GM12872 (cell line): ENCODE measurements around the gene ALOX12B.
A peak's percentile ranks its signal among the peaks of the same experiment; 100 is the strongest.

Experiments
- CTCF ChIP-seq: IDR thresholded peaks from 3 replicates; pipeline ENCODE4 v1.5.1; 2011; ENCODE audit warnings: low read depth, mild to moderate bottlenecking, low read length, moderate library complexity; ENCODE audit not compliant: insufficient read depth

The ALOX12B gene

GRCh38 chr17:8041249-8041928, 46.1 kb downstream of the ALOX12B start:
- TF ChIP-seq CTCF = peak; percentile 72

GRCh38 chr17:8039611-8040168, 47.8 kb downstream of the ALOX12B start:
- no peak for TF ChIP-seq CTCF

GRCh38 chr17:8038954-8039610, 48.4 kb downstream of the ALOX12B start, which contains the start of gene ALOX15B:
TSS of gene ALOX15B (plus strand) at chr17:8039059. CDS start at chr17:8039156, 97 bp downstream.
- TF ChIP-seq CTCF = no peak

- no peak for TF ChIP-seq CTCF
Observed at GRCh38 chr17:8032442-8032841, 55.1 kb downstream of the ALOX12B start.

- TF ChIP-seq CTCF = no peak
Observed at GRCh38 chr17:8031950-8032349, 55.6 kb downstream of the ALOX12B start.

- no peak for TF ChIP-seq CTCF
Observed at GRCh38 chr17:8031261-8031661, 56.3 kb downstream of the ALOX12B start.

- no peak for TF ChIP-seq CTCF
Observed at GRCh38 chr17:8029121-8029520, 58.4 kb downstream of the ALOX12B start.
